ENCODE measurements around the gene GNB1L. TPM values are rescaled to one million over a fixed set of nuclear protein-coding genes. Genes with fewer than 3 reads are reported as not detected.
A peak's percentile ranks its signal among the peaks of the same experiment; 100 is the strongest.
"Not testable (repeated sequence)": the region's sequence is repeated elsewhere in the genome, so short reads cannot be mapped to it uniquely, and the experiment has no call there.

The GNB1L gene
- total RNA-seq, 2 experiments from 2014 or later, result 7.6 to 12.4 TPM

DNA sequence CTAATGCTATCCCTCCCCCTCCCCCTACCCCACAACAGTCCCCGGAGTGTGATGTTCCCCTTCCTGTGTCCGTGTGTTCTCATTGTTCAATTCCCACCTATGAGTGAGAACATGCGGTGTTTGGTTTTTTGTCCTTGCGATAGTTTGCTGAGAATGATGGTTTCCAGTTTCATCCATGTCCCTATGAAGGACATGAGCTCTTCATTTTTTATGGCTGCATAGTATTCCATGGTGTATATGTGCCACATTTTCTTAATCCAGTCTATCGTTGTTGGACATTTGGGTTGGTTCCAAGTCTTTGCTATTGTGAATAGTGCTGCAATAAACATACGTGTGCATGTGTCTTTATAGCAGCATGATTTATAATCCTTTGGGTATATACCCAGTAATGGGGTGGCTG is 77.5 kb downstream of the GNB1L start:
- intact Hi-C loops (cut with DNase I, micrococcal nuclease); POLR2A ChIA-PET; DNase-seq; H3K9me3 Mint-ChIP-seq (ENCODE audit: low read depth); H3K4me1 Mint-ChIP-seq; H3K4me3 Mint-ChIP-seq; ATAC-seq; H3K27ac Mint-ChIP-seq; CTCF ChIA-PET; H3K36me3 Mint-ChIP-seq (ENCODE audit: low read depth): not testable (repeated sequence)
- peaks cover 27% of the 10 kb centered on the region for H3K27me3 Mint-ChIP-seq

DNA sequence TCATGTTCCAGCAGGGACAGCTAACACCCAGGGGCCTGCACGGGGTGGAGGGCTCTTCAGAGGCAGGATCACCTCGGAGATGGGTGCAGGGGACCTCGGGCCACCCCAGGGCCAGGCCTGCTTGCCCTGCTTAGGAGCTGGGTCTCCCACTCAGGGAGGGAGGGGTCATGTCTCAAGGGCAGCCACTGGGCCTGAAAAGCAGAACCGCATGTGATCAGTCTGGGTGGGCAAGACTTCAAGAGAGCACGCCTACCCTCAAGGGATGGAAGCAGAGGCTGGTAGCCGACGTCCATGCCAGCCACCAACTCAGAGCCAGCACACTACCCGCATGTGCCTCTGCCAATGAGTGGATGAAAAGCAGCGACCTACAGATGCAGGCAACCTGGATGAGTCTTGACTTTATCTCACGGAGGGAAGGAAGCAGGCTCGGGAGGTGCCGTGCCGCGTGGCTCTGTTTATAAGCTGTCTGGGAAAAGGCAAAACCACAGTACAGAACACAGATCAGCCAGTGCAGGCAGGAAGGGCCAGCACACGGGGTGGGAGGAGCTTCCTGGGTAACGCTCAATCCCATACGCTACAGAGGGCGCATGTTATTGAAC is 78.1 kb downstream of the GNB1L start:
- Mint-ChIP-seq H3K4me1 (peaks cover 8% of the 10 kb centered on the region), H3K27me3 (peaks cover 31% of the 10 kb centered on the region), H3K27ac (no peak overlapping the region), H3K4me3 (no peak overlapping the region), H3K9me3 (ENCODE audit: low read depth) (no peaks in the 10 kb centered on the region), H3K36me3 (ENCODE audit: low read depth) (no peaks in the 10 kb centered on the region)
- peak; percentile 60 for ATAC-seq
- ChIA-PET CTCF (no interaction called here), POLR2A (no interaction called here)
- intact Hi-C loops (cut with DNase I, micrococcal nuclease), result no loop called here
- DNase-seq, result no peak

GRCh38 chr22:19775496-19776325 is 79.0 kb downstream of the GNB1L start:
- ATAC-seq (no peak), DNase-seq (no peak)
- no peak overlapping the region for H3K27ac Mint-ChIP-seq
- H3K9me3 Mint-ChIP-seq (ENCODE audit: low read depth), result no peaks in the 10 kb centered on the region
- H3K27me3 Mint-ChIP-seq, result peaks cover 31% of the 10 kb centered on the region
- no peaks in the 10 kb centered on the region for H3K36me3 Mint-ChIP-seq (ENCODE audit: low read depth)
- ChIA-PET CTCF (no interaction called here), POLR2A (no interaction called here)
- H3K4me1 Mint-ChIP-seq, result peaks cover 8% of the 10 kb centered on the region
- no peak overlapping the region for H3K4me3 Mint-ChIP-seq
- intact Hi-C loops (cut with DNase I, micrococcal nuclease), result no loop called here

GRCh38 chr22:19774628-19775027 is 80.0 kb downstream of the GNB1L start:
- DNase-seq (no peak), ATAC-seq (no peak)
- intact Hi-C loops (cut with DNase I, micrococcal nuclease), result no loop called here
- ChIA-PET CTCF (no interaction called here), POLR2A (no interaction called here)
- Mint-ChIP-seq H3K27me3 (peaks cover 35% of the 10 kb centered on the region), H3K27ac (no peak overlapping the region), H3K4me3 (no peak overlapping the region), H3K4me1 (peaks cover 6% of the 10 kb centered on the region), H3K36me3 (ENCODE audit: low read depth) (no peaks in the 10 kb centered on the region), H3K9me3 (ENCODE audit: low read depth) (no peaks in the 10 kb centered on the region)

GRCh38 chr22:19773470-19774040 is 81.1 kb downstream of the GNB1L start:
- Mint-ChIP-seq H3K4me3 (no peak overlapping the region), H3K9me3 (ENCODE audit: low read depth) (no peaks in the 10 kb centered on the region), H3K27ac (no peak overlapping the region), H3K4me1 (peaks cover 6% of the 10 kb centered on the region), H3K27me3 (peaks cover 41% of the 10 kb centered on the region), H3K36me3 (ENCODE audit: low read depth) (no peaks in the 10 kb centered on the region)
- intact Hi-C loops (cut with DNase I, micrococcal nuclease), result no loop called here
- ChIA-PET POLR2A (no interaction called here), CTCF (interaction anchor here (0.5 to 0.9 kb wide), 2 partner anchors 36 to 272 kb away, joined by 4 to 5 read pairs; no protein-coding TSS in a partner anchor)
- ATAC-seq (no peak), DNase-seq (no peak)

DNA sequence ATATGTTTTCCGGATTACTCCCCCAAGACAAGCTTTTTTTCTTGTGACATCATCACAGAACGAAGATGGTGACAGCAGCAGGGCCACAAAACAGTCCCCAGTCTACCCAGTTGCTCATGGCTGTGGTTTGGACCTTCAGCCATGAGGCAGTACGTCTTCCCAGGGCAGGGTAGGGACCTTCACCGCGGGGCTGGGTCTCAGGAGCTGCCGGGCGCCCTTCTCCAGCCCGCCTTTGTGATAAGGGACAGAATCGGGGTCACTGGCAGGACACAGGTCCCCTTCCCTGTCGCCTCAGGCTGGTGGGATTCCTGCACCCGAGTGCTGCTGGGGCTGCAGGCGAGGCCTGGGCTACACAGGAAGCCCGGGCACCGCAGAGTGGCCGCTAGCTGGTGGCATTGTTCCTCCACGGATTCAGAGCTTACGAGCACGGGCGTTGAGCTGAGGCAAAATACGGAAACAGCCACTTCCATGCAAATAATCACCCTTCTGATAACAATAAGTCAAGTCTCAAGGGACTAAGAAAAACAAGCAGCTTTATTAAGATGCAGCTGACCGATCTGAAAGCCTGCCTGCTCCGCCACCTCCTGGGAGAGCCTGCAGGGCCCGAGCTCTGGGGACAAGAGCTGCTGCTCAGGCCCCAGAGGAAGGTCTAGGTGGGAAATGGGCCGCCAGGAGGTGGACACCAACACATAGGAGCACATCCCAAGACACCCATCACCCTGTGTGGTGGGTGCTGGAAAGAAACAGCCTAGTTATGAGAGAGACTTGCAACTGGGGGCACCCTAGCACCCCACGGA is 81.8 kb downstream of the GNB1L start:
- peaks cover 48% of the 10 kb centered on the region for H3K27me3 Mint-ChIP-seq
- no peak overlapping the region for H3K4me3 Mint-ChIP-seq
- H3K4me1 Mint-ChIP-seq, result peaks cover 6% of the 10 kb centered on the region
- no peaks in the 10 kb centered on the region for H3K9me3 Mint-ChIP-seq (ENCODE audit: low read depth)
- ATAC-seq (no peak), DNase-seq (no peak)
- ChIA-PET POLR2A (no interaction called here), CTCF (interaction anchor here (0.5 to 1.0 kb wide), 3 partner anchors 37 to 271 kb away, joined by 3 to 5 read pairs (median 4); no protein-coding TSS in a partner anchor)
- no peaks in the 10 kb centered on the region for H3K36me3 Mint-ChIP-seq (ENCODE audit: low read depth)
- intact Hi-C loops (cut with DNase I, micrococcal nuclease), result no loop called here
- H3K27ac Mint-ChIP-seq, result no peak overlapping the region

DNA sequence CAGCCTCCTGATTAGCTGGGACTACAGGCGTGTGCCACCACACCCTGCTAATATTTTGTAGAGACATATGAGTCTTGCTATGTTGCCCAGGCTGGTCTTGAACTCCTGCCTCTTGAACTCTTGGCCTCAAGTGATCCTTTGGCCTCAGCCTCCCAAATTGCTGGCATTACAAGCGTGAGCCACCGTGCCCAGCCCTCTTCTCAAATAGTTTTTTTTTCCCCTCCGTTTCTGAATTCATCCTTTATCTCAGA is 82.3 kb downstream of the GNB1L start:
- H3K4me3 Mint-ChIP-seq, result no peak overlapping the region
- no peak for ATAC-seq
- no peak overlapping the region for H3K27ac Mint-ChIP-seq
- POLR2A ChIA-PET, result no interaction called here
- H3K4me1 Mint-ChIP-seq, result peaks cover 9% of the 10 kb centered on the region
- no peaks in the 10 kb centered on the region for H3K9me3 Mint-ChIP-seq (ENCODE audit: low read depth)
- CTCF ChIA-PET, result interaction anchor here (1.0 kb wide), 1 partner anchor 138 kb away, joined by 3 read pairs; no protein-coding TSS in a partner anchor
- no peaks in the 10 kb centered on the region for H3K36me3 Mint-ChIP-seq (ENCODE audit: low read depth)
- DNase-seq, result no peak
- H3K27me3 Mint-ChIP-seq, result peaks cover 53% of the 10 kb centered on the region
- intact Hi-C loops (cut with DNase I, micrococcal nuclease), result no loop called here

GRCh38 chr22:19770349-19771220 is 84.1 kb downstream of the GNB1L start:
- ATAC-seq, result no peak
- H3K27ac Mint-ChIP-seq, result no peak overlapping the region
- no peaks in the 10 kb centered on the region for H3K9me3 Mint-ChIP-seq (ENCODE audit: low read depth)
- ChIA-PET CTCF (no interaction called here), POLR2A (interaction anchor here (0.6 kb wide), 1 partner anchor 17 kb away, joined by 3 read pairs; no protein-coding TSS in a partner anchor)
- DNase-seq, result no peak
- H3K27me3 Mint-ChIP-seq, result peaks cover 50% of the 10 kb centered on the region
- intact Hi-C loops (cut with DNase I, micrococcal nuclease), result no loop called here
- peaks cover 5% of the 10 kb centered on the region for H3K4me1 Mint-ChIP-seq
- H3K36me3 Mint-ChIP-seq (ENCODE audit: low read depth), result no peaks in the 10 kb centered on the region
- H3K4me3 Mint-ChIP-seq, result no peak overlapping the region

DNA sequence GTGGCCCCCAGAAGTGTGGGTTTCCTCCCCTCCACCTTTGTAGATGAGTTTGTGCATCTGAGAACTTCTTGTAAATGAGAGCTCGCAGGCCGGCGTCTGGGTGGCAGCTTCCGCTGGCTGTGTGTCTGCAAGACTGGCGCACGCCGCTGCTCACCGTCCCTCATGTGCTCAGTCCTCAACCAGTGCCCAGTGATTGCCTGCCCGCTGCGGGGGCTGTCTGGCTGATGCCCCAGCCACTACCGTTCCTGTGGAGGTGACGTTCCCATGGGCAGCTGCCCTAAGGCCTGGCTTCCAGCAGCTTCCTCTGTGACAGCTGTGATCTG is 85.3 kb downstream of the GNB1L start:
- Mint-ChIP-seq H3K36me3 (ENCODE audit: low read depth) (no peaks in the 10 kb centered on the region), H3K27me3 (peaks cover 58% of the 10 kb centered on the region), H3K27ac (no peak overlapping the region), H3K4me3 (no peak overlapping the region), H3K4me1 (peaks cover 7% of the 10 kb centered on the region), H3K9me3 (ENCODE audit: low read depth) (no peaks in the 10 kb centered on the region)
- no peak for ATAC-seq
- CTCF ChIA-PET, result no interaction called here
- no peak for DNase-seq
- intact Hi-C loops (cut with DNase I, micrococcal nuclease), result loop anchor here in 1 of 2 experiments (5.0 kb wide), 1 partner anchor 37 kb away; no protein-coding TSS in a partner anchor
- POLR2A ChIA-PET, result no interaction called here

DNA sequence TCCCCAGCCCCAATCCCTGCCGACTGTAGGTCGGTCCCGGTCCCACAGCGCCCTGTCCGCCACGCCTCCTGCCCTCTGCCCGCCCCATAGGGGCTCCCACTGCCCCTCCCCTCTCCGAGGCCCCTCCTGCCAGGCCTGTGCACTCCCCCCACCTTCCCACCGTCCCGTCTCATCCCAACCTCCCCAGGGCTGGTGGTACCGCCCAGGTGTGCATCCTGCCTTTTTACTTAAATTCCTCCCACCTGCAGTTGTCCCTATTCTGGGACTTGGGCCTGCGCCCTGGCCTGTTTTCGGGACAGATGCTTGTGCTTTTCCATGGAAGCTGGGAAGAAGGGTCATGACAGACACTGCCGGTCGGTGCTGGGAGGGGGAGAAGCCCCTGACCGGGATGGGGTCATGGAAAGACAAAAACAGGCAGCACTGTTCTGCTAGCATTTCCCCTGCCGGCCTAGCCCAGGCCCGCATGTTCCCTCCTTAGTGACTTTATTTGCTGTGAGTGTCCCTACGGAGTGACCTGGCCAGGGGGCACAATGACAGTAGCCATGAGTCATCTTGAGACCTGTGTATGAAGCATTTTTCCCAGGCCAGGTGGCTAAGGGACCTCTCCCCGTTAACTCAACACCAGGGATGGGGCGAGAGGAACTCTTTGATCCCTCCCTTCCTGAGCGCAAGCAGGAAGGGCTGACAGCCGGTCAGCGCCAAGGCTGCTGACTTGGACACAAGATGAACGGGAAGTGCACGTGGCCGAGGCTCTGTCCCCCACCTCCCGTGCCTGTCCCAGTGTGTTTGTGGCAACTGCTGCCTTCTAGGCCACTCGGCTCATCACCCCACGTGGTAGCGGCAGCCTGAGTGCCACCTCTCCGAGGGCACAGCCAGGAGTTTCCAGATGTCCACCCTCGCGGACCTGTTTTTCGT is 87.0 kb downstream of the GNB1L start:
- Mint-ChIP-seq H3K9me3 (ENCODE audit: low read depth) (no peaks in the 10 kb centered on the region), H3K4me3 (no peak overlapping the region), H3K4me1 (peaks cover 7% of the 10 kb centered on the region), H3K36me3 (ENCODE audit: low read depth) (no peaks in the 10 kb centered on the region), H3K27ac (no peak overlapping the region), H3K27me3 (peaks cover 53% of the 10 kb centered on the region)
- peak; percentile 45 for ATAC-seq
- ChIA-PET CTCF (interaction anchor here (0.6 kb wide), 1 partner anchor 12 kb away, joined by 3 read pairs; no protein-coding TSS in a partner anchor), POLR2A (no interaction called here)
- intact Hi-C loops (cut with DNase I, micrococcal nuclease), result loop anchor here (2.0 to 5.0 kb wide), 2 partner anchors 35 to 37 kb away; no protein-coding TSS in a partner anchor
- DNase-seq, result no peak

Data from activated CD4-positive, alpha-beta T cell treated with anti-CD3 and anti-CD28 coated beads for 36 hours (primary cell).